K562 (cell line): ENCODE data around the gene HIF1A. TPM values are rescaled to one million over a fixed set of nuclear protein-coding genes. Genes with fewer than 3 reads are reported as not detected.

Source experiments
- ATAC-seq: fragments of 200-7000 bp; cut with Tn5 transposase; 3 replicates; pipeline ENCODE4 v1.9.1; 2020; ENCODE audit warnings: moderate library complexity
- BruUV-seq: library from RNA; stranded (reverse); fragments of 400-500 nt; replicated peaks from 2 replicates; lab custom pipeline; 2021; lab: Mats Ljungman, UMichigan
- CTCF ChIA-PET: fragments of 300-600 bp; formaldehyde crosslinking; extraction: SDS; loops from one replicate; lab custom pipeline; 2021; ENCODE audit warnings: low intra/inter-chr PET ratio; lab: Yijun Ruan, JAX
- POLR2A ChIA-PET: fragments of 300-600, 350-650 bp; sonication (Branson Sonifier 250); formaldehyde crosslinking; extraction: SDS; loops from one replicate; lab custom pipeline; 2021; ENCODE audit warnings: antibody characterized with exemption, inconsistent platforms; lab: Yijun Ruan, JAX
- DNase-seq, 4 experiments: peaks; one replicate each; pipeline versions ENCODE4 v3.0.0 to v3.0.0-alpha.2; 2011 to 2018; ENCODE audit warnings: low spot score in 3 of 4, mixed read lengths in 3 of 4; ENCODE audit errors: extremely low read depth in 1 of 4
- FAIRE-seq: peaks from 2 replicates; lab custom pipeline; 2011; peaks lifted over from hg19 to GRCh38; lab: Jason Lieb, UNC
- H2AFZ ChIP-seq: 2 replicates; pipeline ENCODE4 v1.6.0; 2011; ENCODE audit warnings: low read depth, low read length, control low read depth, inconsistent platforms
- H3K27ac ChIP-seq: fragments of 200-600 bp; 3 replicates; pipeline ENCODE4 v1.8.0; 2011; ENCODE audit warnings: low read depth, mild to moderate bottlenecking, control low read depth, inconsistent platforms, low read length, moderate library complexity, mixed read lengths; ENCODE audit errors: extremely low read depth
- H3K27me3 ChIP-seq, 2 experiments: fragments of 300-600 bp in 1 of 2; 2 replicates in 1 of 2; 3 replicates in 1 of 2; pipeline versions ENCODE4 v1.6.0 to v1.8.0; 2011; ENCODE audit warnings: inconsistent platforms in 2 of 2, low read length in 2 of 2, mild to moderate bottlenecking in 1 of 2, mixed read lengths in 1 of 2, moderate library complexity in 1 of 2; ENCODE audit not compliant: control insufficient read depth in 2 of 2, insufficient read depth in 2 of 2
- H3K36me3 ChIP-seq: fragments of 300-600 bp; 3 replicates; pipeline ENCODE4 v1.8.0; 2011; ENCODE audit warnings: mild to moderate bottlenecking, low read length, inconsistent platforms; ENCODE audit not compliant: control insufficient read depth, insufficient read depth
- H3K4me1 ChIP-seq, 2 experiments: fragments of 200-600 bp in 1 of 2; replicated peaks in 1 of 2; 2 replicates in 1 of 2; 3 replicates in 1 of 2; pipeline versions ENCODE4 v1.5.1 to v1.8.0; 2011; ENCODE audit warnings: inconsistent platforms in 2 of 2, low read length in 2 of 2, mild to moderate bottlenecking in 1 of 2, mixed read lengths in 1 of 2, moderate library complexity in 1 of 2; ENCODE audit not compliant: control insufficient read depth in 2 of 2, insufficient read depth in 2 of 2
- H3K4me2 ChIP-seq: 2 replicates; pipeline ENCODE4 v1.6.1; 2011; ENCODE audit warnings: low read length, control low read depth, inconsistent platforms, mixed read lengths; ENCODE audit not compliant: insufficient read depth
- H3K4me3 ChIP-seq: fragments of 200-600 bp; sonication (generic), shearing (Covaris generic); 2 replicates; pipeline ENCODE4 v1.5.1; 2016; ENCODE audit warnings: control low read depth, inconsistent platforms
- H3K79me2 ChIP-seq: fragments of 200-600 bp; 3 replicates; pipeline ENCODE4 v1.8.0; 2011; ENCODE audit warnings: low read length, inconsistent platforms; ENCODE audit not compliant: control insufficient read depth, insufficient read depth
- H3K9ac ChIP-seq, 2 experiments: 2 replicates each; pipeline versions ENCODE4 v1.6.0 to v1.6.1; 2011; ENCODE audit warnings: low read depth in 2 of 2, low read length in 2 of 2, control low read depth in 1 of 2, inconsistent platforms in 1 of 2, mild to moderate bottlenecking in 1 of 2, mixed read lengths in 1 of 2; ENCODE audit not compliant: insufficient read depth in 1 of 2
- H3K9me1 ChIP-seq: one replicate; pipeline ENCODE4 v1.6.0; 2011; ENCODE audit warnings: inconsistent platforms, mild to moderate bottlenecking, low read length, moderate library complexity; ENCODE audit not compliant: control insufficient read depth, insufficient read depth
- H3K9me3 ChIP-seq: replicated peaks from 2 replicates; pipeline ENCODE4 v1.5.1; 2011; ENCODE audit warnings: low read depth, low read length, inconsistent platforms; ENCODE audit not compliant: control insufficient read depth, insufficient read depth
- H4K20me1 ChIP-seq: replicated peaks from 2 replicates; pipeline ENCODE4 v1.6.1; 2011; ENCODE audit warnings: low read length, inconsistent platforms, mixed read lengths; ENCODE audit not compliant: control insufficient read depth, insufficient read depth
- ARID1B ChIP-seq: fragments of 450-650 bp; IDR thresholded peaks from 2 replicates; pipeline ENCODE4 v1.6.1; 2016; ENCODE audit warnings: antibody characterized with exemption, mild to moderate bottlenecking, inconsistent platforms
- CBX8 ChIP-seq: fragments of 200-600 bp; sonication (generic); IDR thresholded peaks from 2 replicates; pipeline ENCODE4 v1.6.1; 2012; ENCODE audit warnings: borderline replicate concordance, mixed run types, low read depth, mild to moderate bottlenecking, moderate library complexity, mixed read lengths, low read length, control low read depth, inconsistent platforms; ENCODE audit not compliant: poor library complexity, severe bottlenecking; ENCODE audit errors: extremely low read depth
- CREM ChIP-seq: IDR thresholded peaks from 2 replicates; pipeline ENCODE4 v1.6.1; 2014; ENCODE audit warnings: antibody characterized with exemption, low read depth
- HNRNPH1 ChIP-seq: fragments of 200-400 bp; formaldehyde crosslinking; optimal IDR thresholded peaks from 2 replicates; pipeline ENCODE3; 2017; ENCODE audit warnings: low read depth, mild to moderate bottlenecking, low read length, moderate library complexity
- KAT8 ChIP-seq: fragments of 450-650 bp; IDR thresholded peaks from 2 replicates; pipeline ENCODE4 v1.6.1; 2016; ENCODE audit warnings: low read depth, mild to moderate bottlenecking
- NELFE ChIP-seq: IDR thresholded peaks from 2 replicates; pipeline ENCODE4 v1.6.1; 2011; ENCODE audit warnings: mild to moderate bottlenecking; ENCODE audit not compliant: insufficient read depth, insufficient read length
- RBBP5 ChIP-seq: fragments of 200-600 bp; sonication (generic); IDR thresholded peaks from 2 replicates; pipeline ENCODE4 v1.6.1; 2012; ENCODE audit warnings: borderline replicate concordance, mild to moderate bottlenecking, low read length, control low read depth, inconsistent platforms; ENCODE audit not compliant: insufficient read depth, poor library complexity, severe bottlenecking
- SETDB1 ChIP-seq: IDR thresholded peaks from one replicate; pipeline ENCODE4 v1.6.1; 2012; ENCODE audit warnings: low read length, control low read depth, inconsistent platforms
- SMC3 ChIP-seq: conservative IDR thresholded peaks from 2 replicates; pipeline ENCODE4 v1.6.1; 2011; ENCODE audit warnings: low read depth, low read length, improper control_type of control experiment; ENCODE audit not compliant: insufficient read depth
- U2AF1 ChIP-seq: fragments of 200-400 bp; formaldehyde crosslinking; optimal IDR thresholded peaks from 2 replicates; pipeline ENCODE3; 2017; ENCODE audit warnings: mild to moderate bottlenecking, low read depth, low read length, moderate library complexity
- ZNF431 ChIP-seq: sonication (generic); formaldehyde crosslinking; IDR thresholded peaks from 2 replicates; pipeline ENCODE4 v1.8.0; 2022; ENCODE audit warnings: mild to moderate bottlenecking, missing genetic modification reagents
- in situ Hi-C: fragments of 300-500 bp; cut with MboI; formaldehyde crosslinking; loops from 4 replicates; pipeline ENCODE4 v1.15.0; 2018; ENCODE audit warnings: inconsistent platforms, mixed read lengths
- intact Hi-C: fragments of 100-400 bp; cut with micrococcal nuclease; formaldehyde crosslinking; loops from 2 replicates; pipeline ENCODE4 v1.14.2; 2022
- polyA plus RNA-seq, 8 experiments: library from polyadenylated mRNA; depleted of rRNA in 4 of 8; stranded (reverse) in 5 of 8; unstranded in 3 of 8; fragments of >200 nt; fragmentation: Nextera tagmentation in 2 of 8; fragmentation: Illumina TruSeq in 1 of 8; extraction: Ambion mirVana in 2 of 8; extraction: Trizol in 1 of 8; gene quantifications; 2 replicates each; pipeline versions ENCODE4 v1.2.1 to v1.2.3, GENCODE V29; 2011 to 2014; ENCODE audit warnings: inconsistent platforms in 1 of 8, missing spikeins in 1 of 8
- total RNA-seq, 7 experiments: library from RNA; depleted of rRNA in 6 of 7; stranded (reverse); fragments of >200 nt in 6 of 7; fragmentation: Illumina TruSeq in 2 of 7; extraction: Trizol in 2 of 7; gene quantifications; 2 replicates each; pipeline versions ENCODE4 v1.2.1 to v1.2.3, GENCODE V29; 2011 to 2021; ENCODE audit warnings: low replicate concordance in 1 of 7
- TF ChIP-seq, protein P1 (sequence below), 3 experiments: IDR thresholded peaks in 2 of 3; conservative IDR thresholded peaks in 1 of 3; 2 replicates each; pipeline ENCODE4 v1.5.1; 2011 to 2012; ENCODE audit warnings: low read length in 3 of 3, mild to moderate bottlenecking in 3 of 3, control low read depth in 2 of 3, improper control_type of control experiment in 1 of 3, inconsistent platforms in 1 of 3, low read depth in 1 of 3, mixed read lengths in 1 of 3, moderate library complexity in 1 of 3; ENCODE audit not compliant: insufficient read depth in 2 of 3
- TF ChIP-seq, protein P2 (sequence below): fragments of 450-650 bp; IDR thresholded peaks from 2 replicates; pipeline ENCODE4 v1.6.1; 2016
- TF ChIP-seq, protein P3 (sequence below), 2 experiments: fragments of 150-350 bp in 1 of 2; IDR thresholded peaks; 2 replicates each; pipeline ENCODE4 v1.6.1; 2012 to 2016; ENCODE audit warnings: low read depth in 2 of 2, low read length in 2 of 2, mild to moderate bottlenecking in 1 of 2, moderate library complexity in 1 of 2

Gene HIF1A
- total and polyA plus RNA-seq, 9 of the 15 experiments (the other 6 are each of a cell fraction or from before 2014, with no cell fraction given): 5.9 to 35.3 (median 24.2) TPM

- TF ChIP-seq, protein P1, sequence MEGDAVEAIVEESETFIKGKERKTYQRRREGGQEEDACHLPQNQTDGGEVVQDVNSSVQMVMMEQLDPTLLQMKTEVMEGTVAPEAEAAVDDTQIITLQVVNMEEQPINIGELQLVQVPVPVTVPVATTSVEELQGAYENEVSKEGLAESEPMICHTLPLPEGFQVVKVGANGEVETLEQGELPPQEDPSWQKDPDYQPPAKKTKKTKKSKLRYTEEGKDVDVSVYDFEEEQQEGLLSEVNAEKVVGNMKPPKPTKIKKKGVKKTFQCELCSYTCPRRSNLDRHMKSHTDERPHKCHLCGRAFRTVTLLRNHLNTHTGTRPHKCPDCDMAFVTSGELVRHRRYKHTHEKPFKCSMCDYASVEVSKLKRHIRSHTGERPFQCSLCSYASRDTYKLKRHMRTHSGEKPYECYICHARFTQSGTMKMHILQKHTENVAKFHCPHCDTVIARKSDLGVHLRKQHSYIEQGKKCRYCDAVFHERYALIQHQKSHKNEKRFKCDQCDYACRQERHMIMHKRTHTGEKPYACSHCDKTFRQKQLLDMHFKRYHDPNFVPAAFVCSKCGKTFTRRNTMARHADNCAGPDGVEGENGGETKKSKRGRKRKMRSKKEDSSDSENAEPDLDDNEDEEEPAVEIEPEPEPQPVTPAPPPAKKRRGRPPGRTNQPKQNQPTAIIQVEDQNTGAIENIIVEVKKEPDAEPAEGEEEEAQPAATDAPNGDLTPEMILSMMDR (IDR thresholded peaks at IDR 0.05 in 2 of 3, conservative IDR thresholded peaks at IDR 0.05 in 1 of 3; ENCODE audit: insufficient read depth in 2 of 3, low read depth in 1 of 3, low read length in 3 of 3): no peak
Measured at GRCh38 chr14:61675291-61675690, 20.0 kb upstream of the HIF1A start (continued).

DNA sequence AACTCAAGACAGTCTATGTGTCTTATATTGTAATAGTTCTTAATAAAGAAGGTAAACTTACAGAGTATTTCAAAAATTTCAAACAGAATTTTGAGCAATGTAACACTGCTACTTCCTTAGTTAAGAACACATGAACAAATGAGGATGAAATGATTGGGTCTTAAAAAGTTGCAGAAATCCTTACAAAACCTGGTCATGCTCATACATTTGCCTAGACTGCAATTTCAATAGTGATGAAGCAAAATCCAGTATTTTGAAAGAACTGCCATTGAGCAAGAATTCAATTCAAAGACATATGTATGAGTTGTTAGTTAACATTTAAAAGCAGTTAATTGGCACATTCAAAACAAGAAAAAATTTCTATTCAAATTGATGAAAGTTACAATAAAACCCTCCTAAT is 17.8 kb upstream of the HIF1A start:
- CTCF ChIA-PET: no interaction called here
- Histone ChIP-seq H3K79me2 (no peaks in the 10 kb centered on the region), H3K36me3 (no peaks in the 10 kb centered on the region), H2AFZ (no peak overlapping the region), H3K9me3 (no peaks in the 10 kb centered on the region), H3K27ac (no peak overlapping the region), H4K20me1 (no peaks in the 10 kb centered on the region), H3K4me2 (no peak overlapping the region), H3K9ac (no peak overlapping the region), H3K9me1 (no peaks in the 10 kb centered on the region), H3K4me3 (no peak overlapping the region), H3K4me1 (no peaks in the 10 kb centered on the region), H3K27me3 (peaks cover 9 to 16% of the 10 kb centered on the region in 2 experiments; a peak in 3 of 5 replicates)
- no TSS peak for BruUV-seq
- intact Hi-C loops: no loop called here
- ATAC-seq (no peak), FAIRE-seq (no peak), DNase-seq (no peak)
- POLR2A ChIA-PET: no interaction called here
- in situ Hi-C loops: no loop called here
- TF ChIP-seq, protein P2, sequence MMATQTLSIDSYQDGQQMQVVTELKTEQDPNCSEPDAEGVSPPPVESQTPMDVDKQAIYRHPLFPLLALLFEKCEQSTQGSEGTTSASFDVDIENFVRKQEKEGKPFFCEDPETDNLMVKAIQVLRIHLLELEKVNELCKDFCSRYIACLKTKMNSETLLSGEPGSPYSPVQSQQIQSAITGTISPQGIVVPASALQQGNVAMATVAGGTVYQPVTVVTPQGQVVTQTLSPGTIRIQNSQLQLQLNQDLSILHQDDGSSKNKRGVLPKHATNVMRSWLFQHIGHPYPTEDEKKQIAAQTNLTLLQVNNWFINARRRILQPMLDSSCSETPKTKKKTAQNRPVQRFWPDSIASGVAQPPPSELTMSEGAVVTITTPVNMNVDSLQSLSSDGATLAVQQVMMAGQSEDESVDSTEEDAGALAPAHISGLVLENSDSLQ: no peak
- TF ChIP-seq SMC3: no peak
- TF ChIP-seq CBX8: no peak
- no peak for TF ChIP-seq ARID1B
- no peak for TF ChIP-seq NELFE
- TF ChIP-seq KAT8: no peak
- no peak for TF ChIP-seq ZNF431 (CRISPR knock-in tag)
- TF ChIP-seq CREM: no peak
- TF ChIP-seq RBBP5: no peak
- TF ChIP-seq SETDB1: no peak
- no peak for TF ChIP-seq U2AF1
- TF ChIP-seq HNRNPH1: no peak
- TF ChIP-seq, protein P3, sequence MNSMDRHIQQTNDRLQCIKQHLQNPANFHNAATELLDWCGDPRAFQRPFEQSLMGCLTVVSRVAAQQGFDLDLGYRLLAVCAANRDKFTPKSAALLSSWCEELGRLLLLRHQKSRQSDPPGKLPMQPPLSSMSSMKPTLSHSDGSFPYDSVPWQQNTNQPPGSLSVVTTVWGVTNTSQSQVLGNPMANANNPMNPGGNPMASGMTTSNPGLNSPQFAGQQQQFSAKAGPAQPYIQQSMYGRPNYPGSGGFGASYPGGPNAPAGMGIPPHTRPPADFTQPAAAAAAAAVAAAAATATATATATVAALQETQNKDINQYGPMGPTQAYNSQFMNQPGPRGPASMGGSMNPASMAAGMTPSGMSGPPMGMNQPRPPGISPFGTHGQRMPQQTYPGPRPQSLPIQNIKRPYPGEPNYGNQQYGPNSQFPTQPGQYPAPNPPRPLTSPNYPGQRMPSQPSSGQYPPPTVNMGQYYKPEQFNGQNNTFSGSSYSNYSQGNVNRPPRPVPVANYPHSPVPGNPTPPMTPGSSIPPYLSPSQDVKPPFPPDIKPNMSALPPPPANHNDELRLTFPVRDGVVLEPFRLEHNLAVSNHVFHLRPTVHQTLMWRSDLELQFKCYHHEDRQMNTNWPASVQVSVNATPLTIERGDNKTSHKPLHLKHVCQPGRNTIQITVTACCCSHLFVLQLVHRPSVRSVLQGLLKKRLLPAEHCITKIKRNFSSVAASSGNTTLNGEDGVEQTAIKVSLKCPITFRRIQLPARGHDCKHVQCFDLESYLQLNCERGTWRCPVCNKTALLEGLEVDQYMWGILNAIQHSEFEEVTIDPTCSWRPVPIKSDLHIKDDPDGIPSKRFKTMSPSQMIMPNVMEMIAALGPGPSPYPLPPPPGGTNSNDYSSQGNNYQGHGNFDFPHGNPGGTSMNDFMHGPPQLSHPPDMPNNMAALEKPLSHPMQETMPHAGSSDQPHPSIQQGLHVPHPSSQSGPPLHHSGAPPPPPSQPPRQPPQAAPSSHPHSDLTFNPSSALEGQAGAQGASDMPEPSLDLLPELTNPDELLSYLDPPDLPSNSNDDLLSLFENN (IDR thresholded peaks at IDR 0.05; ENCODE audit: low read depth in 2 of 2, low read length in 2 of 2): no peak
